Caco-2 (cell line): Measurements from ENCODE around the gene HK3. TPM values are rescaled to one million over a fixed set of nuclear protein-coding genes. Genes with fewer than 3 reads are reported as not detected.

Experiments
- BruUV-seq: library from RNA; stranded (reverse); fragments of 400-500 nt; replicated peaks from 2 replicates; lab custom pipeline; 2021; lab: Mats Ljungman, UMichigan
- CTCF ChIA-PET: fragments of 300-600 bp; sonication (Branson Sonifier 250); formaldehyde crosslinking; loops from one replicate; lab custom pipeline; 2022; ENCODE audit warnings: antibody characterized with exemption; lab: Charles Lee
- POLR2A ChIA-PET: fragments of 300-600 bp; sonication (Branson Sonifier 250); formaldehyde crosslinking; loops from one replicate; lab custom pipeline; 2022; ENCODE audit warnings: antibody characterized with exemption; lab: Charles Lee
- DNase-seq, 2 experiments: peaks; one replicate each; pipeline versions ENCODE4 v3.0.0 to v3.0.0-alpha.2; 2020 to 2022
- H3K27me3 ChIP-seq: replicated peaks from 2 replicates; pipeline ENCODE4 v1.6.0; 2011; ENCODE audit warnings: low read length; ENCODE audit not compliant: control insufficient read depth, insufficient read depth
- H3K36me3 ChIP-seq: 2 replicates; pipeline ENCODE4 v1.5.1; 2011; ENCODE audit warnings: low read length; ENCODE audit not compliant: control insufficient read depth, insufficient read depth
- H3K4me1 ChIP-seq: fragments of 250-450 bp; sonication (Bioruptor Pico); 2 replicates; pipeline ENCODE4 v1.5.1; 2020; ENCODE audit warnings: mild to moderate bottlenecking
- H3K4me3 ChIP-seq: 2 replicates; pipeline ENCODE4 v1.5.1; 2011; ENCODE audit warnings: low read depth, mild to moderate bottlenecking, control low read depth, low read length
- H3K9me3 ChIP-seq: fragments of 250-450 bp; sonication (Bioruptor Pico); 2 replicates; pipeline ENCODE4 v1.5.1; 2020; ENCODE audit warnings: mild to moderate bottlenecking, moderate library complexity
- H3K27ac Mint-ChIP-seq: one replicate; pipeline ENCODE4 v1.8.0; 2022; ENCODE audit warnings: mixed read lengths; ENCODE audit not compliant: unreplicated experiment
- H3K27me3 Mint-ChIP-seq: one replicate; pipeline ENCODE4 v1.8.0; 2022; ENCODE audit warnings: mixed read lengths; ENCODE audit not compliant: insufficient read depth, unreplicated experiment
- H3K36me3 Mint-ChIP-seq: one replicate; pipeline ENCODE4 v1.8.0; 2022; ENCODE audit warnings: mild to moderate bottlenecking, mixed read lengths; ENCODE audit not compliant: insufficient read depth, unreplicated experiment
- H3K4me1 Mint-ChIP-seq: one replicate; pipeline ENCODE4 v1.8.0; 2022; ENCODE audit warnings: low read depth, mixed read lengths; ENCODE audit not compliant: unreplicated experiment
- H3K4me3 Mint-ChIP-seq: one replicate; pipeline ENCODE4 v1.8.0; 2022; ENCODE audit warnings: mild to moderate bottlenecking, moderate library complexity, mixed read lengths; ENCODE audit not compliant: unreplicated experiment
- H3K9me3 Mint-ChIP-seq: one replicate; pipeline ENCODE4 v1.8.0; 2022; ENCODE audit warnings: mixed read lengths; ENCODE audit not compliant: unreplicated experiment
- intact Hi-C: fragments of 100-400 bp; cut with micrococcal nuclease; formaldehyde crosslinking; loops from one replicate; pipeline ENCODE4 v1.10.0; 2022; ENCODE audit not compliant: unreplicated experiment
- total RNA-seq: library from RNA; stranded (reverse); gene quantifications from 2 replicates; pipeline ENCODE4 v1.2.3, GENCODE V29; 2022
- TF ChIP-seq, protein P1 (sequence below), 2 experiments: fragments of 200-600 bp in 1 of 2; IDR thresholded peaks; 1 replicate in 1 of 2; 2 replicates in 1 of 2; pipeline versions ENCODE4 v1.5.1 to v1.8.0; 2011 to 2022; ENCODE audit warnings: antibody characterized with exemption in 1 of 2, control low read depth in 1 of 2, inconsistent platforms in 1 of 2, low read depth in 1 of 2, low read length in 1 of 2, mild to moderate bottlenecking in 1 of 2, moderate library complexity in 1 of 2; ENCODE audit not compliant: insufficient read depth in 1 of 2, severe bottlenecking in 1 of 2, unreplicated experiment in 1 of 2

Gene HK3
- total RNA-seq, 1 experiment from 2014 or later = 0.29 TPM

- Histone ChIP-seq H3K4me3 (no peak overlapping the region), H3K27me3 (no peaks in the 10 kb centered on the region), H3K36me3 (peaks cover 9% of the 10 kb centered on the region), H3K9me3 (no peaks in the 10 kb centered on the region), H3K4me1 (no peaks in the 10 kb centered on the region)
- ChIA-PET POLR2A (no interaction called here), CTCF (no interaction called here)
- H3K27ac Mint-ChIP-seq = no peak overlapping the region
- peaks cover 64% of the 10 kb centered on the region for H3K36me3 Mint-ChIP-seq
- no peaks in the 10 kb centered on the region for H3K9me3 Mint-ChIP-seq
- intact Hi-C loops = no loop called here
- no peak overlapping the region for H3K4me3 Mint-ChIP-seq
- no peak for DNase-seq
- H3K4me1 Mint-ChIP-seq = no peaks in the 10 kb centered on the region
- BruUV-seq = no TSS peak
- H3K27me3 Mint-ChIP-seq = no peaks in the 10 kb centered on the region
- TF ChIP-seq, protein P1, sequence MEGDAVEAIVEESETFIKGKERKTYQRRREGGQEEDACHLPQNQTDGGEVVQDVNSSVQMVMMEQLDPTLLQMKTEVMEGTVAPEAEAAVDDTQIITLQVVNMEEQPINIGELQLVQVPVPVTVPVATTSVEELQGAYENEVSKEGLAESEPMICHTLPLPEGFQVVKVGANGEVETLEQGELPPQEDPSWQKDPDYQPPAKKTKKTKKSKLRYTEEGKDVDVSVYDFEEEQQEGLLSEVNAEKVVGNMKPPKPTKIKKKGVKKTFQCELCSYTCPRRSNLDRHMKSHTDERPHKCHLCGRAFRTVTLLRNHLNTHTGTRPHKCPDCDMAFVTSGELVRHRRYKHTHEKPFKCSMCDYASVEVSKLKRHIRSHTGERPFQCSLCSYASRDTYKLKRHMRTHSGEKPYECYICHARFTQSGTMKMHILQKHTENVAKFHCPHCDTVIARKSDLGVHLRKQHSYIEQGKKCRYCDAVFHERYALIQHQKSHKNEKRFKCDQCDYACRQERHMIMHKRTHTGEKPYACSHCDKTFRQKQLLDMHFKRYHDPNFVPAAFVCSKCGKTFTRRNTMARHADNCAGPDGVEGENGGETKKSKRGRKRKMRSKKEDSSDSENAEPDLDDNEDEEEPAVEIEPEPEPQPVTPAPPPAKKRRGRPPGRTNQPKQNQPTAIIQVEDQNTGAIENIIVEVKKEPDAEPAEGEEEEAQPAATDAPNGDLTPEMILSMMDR (IDR thresholded peaks at IDR 0.05; ENCODE audit: insufficient read depth in 1 of 2, low read depth in 1 of 2, low read length in 1 of 2, severe bottlenecking in 1 of 2, unreplicated experiment in 1 of 2) = no peak
Measured at GRCh38 chr5:176902102-176902814, 3.1 kb upstream of the HK3 start.

DNA sequence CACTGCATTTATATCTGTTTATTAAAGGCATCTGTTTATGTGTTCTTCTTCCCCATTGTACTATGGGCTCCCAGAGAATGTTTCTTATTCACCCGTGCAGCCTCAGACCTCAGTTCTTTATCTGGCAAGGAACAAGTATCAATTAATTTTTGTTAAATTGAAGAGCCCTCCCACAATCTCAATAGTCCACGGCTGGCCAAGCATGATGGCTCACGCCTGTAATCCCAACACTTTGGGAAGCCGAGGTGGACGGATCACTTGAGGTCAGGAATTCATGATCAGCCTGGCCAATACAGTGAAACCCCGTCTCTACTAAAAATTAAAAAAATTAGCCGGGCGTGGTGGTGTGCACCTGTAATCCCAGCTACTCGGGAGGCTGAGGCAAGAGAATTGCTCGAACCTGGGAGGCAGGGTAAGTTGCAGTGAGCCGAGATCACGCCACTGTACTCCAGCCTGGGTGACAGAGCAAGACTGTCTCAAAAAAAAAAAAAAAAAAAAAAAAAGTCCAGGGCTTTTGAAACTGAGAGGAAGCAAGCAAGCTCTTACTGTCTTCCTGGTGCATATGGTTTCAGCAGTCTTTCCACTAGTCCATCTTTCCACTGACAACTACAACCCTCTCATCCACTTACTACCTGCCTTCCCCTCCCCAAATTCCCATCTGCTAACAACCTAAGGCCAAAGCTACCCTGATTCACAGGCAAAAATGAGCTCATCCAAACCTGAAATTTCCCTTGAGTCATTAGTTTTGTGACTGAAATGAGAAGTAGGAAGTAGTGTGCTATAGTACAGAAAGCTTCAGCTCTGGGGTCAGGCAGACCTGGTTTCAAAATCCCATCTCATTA, 2.3 kb upstream of the HK3 start:
- no TSS peak for BruUV-seq
- Mint-ChIP-seq H3K27ac (no peak overlapping the region), H3K4me1 (no peaks in the 10 kb centered on the region), H3K36me3 (peaks cover 56% of the 10 kb centered on the region), H3K9me3 (no peaks in the 10 kb centered on the region), H3K4me3 (no peak overlapping the region), H3K27me3 (no peaks in the 10 kb centered on the region)
- Histone ChIP-seq H3K27me3 (no peaks in the 10 kb centered on the region), H3K4me3 (no peak overlapping the region), H3K36me3 (peaks cover 9% of the 10 kb centered on the region), H3K4me1 (no peaks in the 10 kb centered on the region), H3K9me3 (no peaks in the 10 kb centered on the region)
- TF ChIP-seq, protein P1 (IDR thresholded peaks at IDR 0.05; ENCODE audit: insufficient read depth in 1 of 2, low read depth in 1 of 2, low read length in 1 of 2, severe bottlenecking in 1 of 2, unreplicated experiment in 1 of 2) = no peak
- POLR2A ChIA-PET = no interaction called here
- DNase-seq = no peak
- intact Hi-C loops = no loop called here
- CTCF ChIA-PET = interaction anchor here (0.8 kb wide), 1 partner anchor 241 kb away, joined by 4 read pairs; no protein-coding TSS in a partner anchor

DNA sequence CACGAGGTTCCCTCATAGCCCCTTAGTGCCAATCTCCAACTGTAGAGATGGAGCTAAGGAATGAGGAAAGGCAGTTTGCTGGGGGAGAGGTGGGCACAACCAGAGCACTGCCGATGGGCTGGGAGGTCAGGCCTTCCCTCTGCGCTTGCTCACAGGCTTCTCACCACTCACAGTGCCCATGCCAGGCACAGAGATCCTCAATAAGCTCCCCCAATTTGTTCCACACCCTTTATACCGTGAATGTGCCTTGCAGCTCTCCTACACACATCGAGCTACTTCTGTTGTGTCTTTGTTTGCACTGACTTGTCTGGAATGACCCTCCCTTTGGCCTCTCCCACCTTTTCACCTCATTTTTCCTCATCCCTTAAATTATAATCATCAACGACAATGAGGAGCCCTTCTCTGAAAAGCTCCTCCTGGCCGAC, 1.6 kb upstream of the HK3 start:
- H3K27me3 Mint-ChIP-seq = no peaks in the 10 kb centered on the region

More for the DNA sequence above, 1.6 kb upstream of the HK3 start:
- H3K36me3 ChIP-seq = peaks cover 9% of the 10 kb centered on the region
- no peaks in the 10 kb centered on the region for H3K4me1 Mint-ChIP-seq
- H3K4me3 Mint-ChIP-seq = no peak overlapping the region
- POLR2A ChIA-PET = no interaction called here
- BruUV-seq = no TSS peak
- intact Hi-C loops = no loop called here
- H3K9me3 ChIP-seq = no peaks in the 10 kb centered on the region
- peaks cover 53% of the 10 kb centered on the region for H3K36me3 Mint-ChIP-seq
- no peaks in the 10 kb centered on the region for H3K27me3 ChIP-seq
- no peaks in the 10 kb centered on the region for H3K4me1 ChIP-seq
- TF ChIP-seq, protein P1 (IDR thresholded peaks at IDR 0.05; ENCODE audit: insufficient read depth in 1 of 2, low read depth in 1 of 2, low read length in 1 of 2, severe bottlenecking in 1 of 2, unreplicated experiment in 1 of 2) = no peak
- H3K9me3 Mint-ChIP-seq = no peaks in the 10 kb centered on the region
- no peak for DNase-seq
- CTCF ChIA-PET = interaction anchor here (0.8 kb wide), 1 partner anchor 240 kb away, joined by 4 read pairs; no protein-coding TSS in a partner anchor
- H3K4me3 ChIP-seq = no peak overlapping the region
- no peak overlapping the region for H3K27ac Mint-ChIP-seq
